ENCODE measurements around the gene PIM3.
A peak's percentile ranks its signal among the peaks of the same experiment; 100 is the strongest.
"Not testable (repeated sequence)": the region's sequence is repeated elsewhere in the genome, so short reads cannot be mapped to it uniquely, and the experiment has no call there.

PIM3 gene

GRCh38 chr22:49968831-49969661, 8.5 kb downstream of the PIM3 start:
- DNase-seq = no peak

- no peak for DNase-seq
Observed at GRCh38 chr22:49969751-49970527, 9.4 kb downstream of the PIM3 start.

GRCh38 chr22:49970528-49971231, 10.1 kb downstream of the PIM3 start:
- peak; percentile 93 for DNase-seq

GRCh38 chr22:49971232-49972162, 10.9 kb downstream of the PIM3 start:
- no peak for DNase-seq

GRCh38 chr22:49972163-49973017, 11.8 kb downstream of the PIM3 start:
- no peak for DNase-seq

GRCh38 chr22:49973018-49973961, 12.7 kb downstream of the PIM3 start:
- no peak for DNase-seq

GRCh38 chr22:49975543-49976389, 15.2 kb downstream of the PIM3 start:
- no peak for DNase-seq

GRCh38 chr22:49976439-49977175, 16.0 kb downstream of the PIM3 start:
- no peak for DNase-seq

- DNase-seq = no peak
Observed at GRCh38 chr22:49977578-49977977, 17.0 kb downstream of the PIM3 start.

- DNase-seq = no peak
Observed at GRCh38 chr22:49979587-49980264, 19.2 kb downstream of the PIM3 start.

GRCh38 chr22:49981799-49982198, 21.2 kb downstream of the PIM3 start:
- DNase-seq = not testable (repeated sequence)

GRCh38 chr22:49983148-49984042, 22.8 kb downstream of the PIM3 start:
- no peak for DNase-seq

- no peak for DNase-seq
Observed at GRCh38 chr22:49986325-49986724, 25.8 kb downstream of the PIM3 start.

- DNase-seq = not testable (repeated sequence)
Observed at GRCh38 chr22:49989826-49990225, 29.3 kb downstream of the PIM3 start.

GRCh38 chr22:49991167-49991566, 30.6 kb downstream of the PIM3 start:
- no peak for DNase-seq

- DNase-seq = no peak
Observed at GRCh38 chr22:49991907-49992533, 31.4 kb downstream of the PIM3 start.
